CD4-positive, alpha-beta T cell treated with Interleukin-21 for 1 hour (primary cell): ENCODE results near the gene TARBP1.
A peak's percentile ranks its signal among the peaks of the same experiment; 100 is the strongest.

Experiments used
- DNase-seq: peaks from one replicate; pipeline ENCODE4 v3.0.0-alpha.2; 2020

The TARBP1 gene

GRCh38 chr1:234484218-234484617, 5.2 kb upstream of the TARBP1 start:
- no peak for DNase-seq

- DNase-seq: no peak
Measured at GRCh38 chr1:234481771-234482170, 2.8 kb upstream of the TARBP1 start.

- DNase-seq: no peak
Measured at GRCh38 chr1:234479866-234480265, 887 bp upstream of the TARBP1 start.

- no peak for DNase-seq
Measured at GRCh38 chr1:234479310-234479559, 256 bp upstream of the TARBP1 start.

GRCh38 chr1:234478152-234478480, 863 bp downstream of the TARBP1 start:
- DNase-seq: peak; percentile 75

- no peak for DNase-seq
Measured at GRCh38 chr1:234477386-234478151, 1.4 kb downstream of the TARBP1 start.

- DNase-seq: no peak
Measured at GRCh38 chr1:234476172-234476571, 2.8 kb downstream of the TARBP1 start.

GRCh38 chr1:234475167-234475793, 3.7 kb downstream of the TARBP1 start:
- DNase-seq: no peak

- DNase-seq: no peak
Measured at GRCh38 chr1:234474375-234474774, 4.6 kb downstream of the TARBP1 start.

GRCh38 chr1:234473118-234473517, 5.9 kb downstream of the TARBP1 start:
- DNase-seq: no peak

GRCh38 chr1:234469376-234469775, 9.6 kb downstream of the TARBP1 start:
- DNase-seq: no peak

- DNase-seq: no peak
Measured at GRCh38 chr1:234468580-234468979, 10.4 kb downstream of the TARBP1 start.

- DNase-seq: no peak
Measured at GRCh38 chr1:234467821-234468220, 11.2 kb downstream of the TARBP1 start.

GRCh38 chr1:234466945-234467344, 12.0 kb downstream of the TARBP1 start:
- DNase-seq: no peak

GRCh38 chr1:234463749-234464148, 15.2 kb downstream of the TARBP1 start:
- no peak for DNase-seq

- DNase-seq: no peak
Measured at GRCh38 chr1:234460652-234461051, 18.3 kb downstream of the TARBP1 start.

- no peak for DNase-seq
Measured at GRCh38 chr1:234458352-234459017, 20.5 kb downstream of the TARBP1 start.

GRCh38 chr1:234454926-234455325, 24.1 kb downstream of the TARBP1 start:
- no peak for DNase-seq

GRCh38 chr1:234452406-234452965, 26.5 kb downstream of the TARBP1 start:
- DNase-seq: no peak

GRCh38 chr1:234440348-234440747, 38.6 kb downstream of the TARBP1 start:
- no peak for DNase-seq

- DNase-seq: no peak
Measured at GRCh38 chr1:234438579-234438978, 40.4 kb downstream of the TARBP1 start.

- no peak for DNase-seq
Measured at GRCh38 chr1:234437423-234438171, 41.4 kb downstream of the TARBP1 start.

GRCh38 chr1:234435620-234436019, 43.4 kb downstream of the TARBP1 start:
- no peak for DNase-seq

GRCh38 chr1:234434706-234435105, 44.3 kb downstream of the TARBP1 start:
- no peak for DNase-seq
